HG03025 (cell line): Measurements from ENCODE around the gene RERE.

Experiments
- ATAC-seq: cut with Tn5 transposase; IDR thresholded peaks from one replicate; pipeline ENCODE4 v1.9.1; 2021; ENCODE audit warnings: mild to moderate bottlenecking, moderate library complexity; ENCODE audit not compliant: unreplicated experiment, low FRiP score

RERE gene

GRCh38 chr1:8423692-8424538, 393.5 kb downstream of the RERE start:
- ATAC-seq, result no peak

GRCh38 chr1:8423269-8423691, 394.2 kb downstream of the RERE start:
- ATAC-seq, result no peak

GRCh38 chr1:8422510-8423268, 394.8 kb downstream of the RERE start:
- ATAC-seq, result no peak

- no peak for ATAC-seq
These were observed 395.7 kb downstream of the RERE start for GRCh38 chr1:8421721-8422120.

GRCh38 chr1:8420318-8420717, 397.1 kb downstream of the RERE start:
- ATAC-seq, result no peak

GRCh38 chr1:8419861-8420260, 397.6 kb downstream of the RERE start:
- ATAC-seq, result no peak

- no peak for ATAC-seq
These were observed 398.3 kb downstream of the RERE start for GRCh38 chr1:8419172-8419571.

- no peak for ATAC-seq
These were observed 399.1 kb downstream of the RERE start for GRCh38 chr1:8418301-8418700.

- ATAC-seq, result no peak
These were observed 399.8 kb downstream of the RERE start for GRCh38 chr1:8417625-8418024.

- ATAC-seq, result no peak
These were observed 400.6 kb downstream of the RERE start for GRCh38 chr1:8416881-8417280.

GRCh38 chr1:8415526-8416278, 401.7 kb downstream of the RERE start:
- ATAC-seq, result no peak

- no peak for ATAC-seq
These were observed 405.1 kb downstream of the RERE start for GRCh38 chr1:8412183-8412831.

- no peak for ATAC-seq
These were observed 405.6 kb downstream of the RERE start for GRCh38 chr1:8411803-8412182.

GRCh38 chr1:8410791-8411190, 406.6 kb downstream of the RERE start:
- ATAC-seq, result no peak

GRCh38 chr1:8409606-8410005, 407.8 kb downstream of the RERE start:
- no peak for ATAC-seq

- ATAC-seq, result no peak
These were observed 408.3 kb downstream of the RERE start for GRCh38 chr1:8409106-8409505.

GRCh38 chr1:8408151-8408839, 409.1 kb downstream of the RERE start:
- no peak for ATAC-seq

- no peak for ATAC-seq
These were observed 409.8 kb downstream of the RERE start for GRCh38 chr1:8407652-8408051.

- no peak for ATAC-seq
These were observed 410.5 kb downstream of the RERE start for GRCh38 chr1:8406960-8407359.

GRCh38 chr1:8406011-8406410, 411.4 kb downstream of the RERE start:
- ATAC-seq, result no peak
